Naive thymus-derived CD4-positive, alpha-beta T cell (primary cell): ENCODE results near the gene ATP6V1B1. TPM values are rescaled to one million over a fixed set of nuclear protein-coding genes. Genes with fewer than 3 reads are reported as not detected.

ENCODE experiments used
- ATAC-seq: fragments of 150-1000 bp; cut with Tn5 transposase; 2 replicates; pipeline ENCODE4 v1.10.0; 2021; ENCODE audit warnings: mild to moderate bottlenecking, moderate library complexity
- CTCF ChIA-PET: fragments of 350-600 bp; sonication (Branson Sonifier 250); formaldehyde crosslinking; loops from one replicate; lab custom pipeline; 2021; ENCODE audit warnings: antibody characterized with exemption; lab: Charles Lee
- POLR2A ChIA-PET: fragments of 350-600 bp; sonication (Branson Sonifier 250); formaldehyde crosslinking; loops from one replicate; lab custom pipeline; 2021; ENCODE audit warnings: antibody characterized with exemption, inconsistent platforms; lab: Charles Lee
- DNase-seq, 9 donors: peaks; one replicate each; pipeline versions ENCODE4 v3.0.0 to v3.0.0-alpha.2; 2020 to 2022; ENCODE audit warnings: mixed read lengths in 1 of 9
- H3K27ac ChIP-seq: one replicate; pipeline ENCODE4 v1.7.0; 2013; ENCODE audit warnings: mild to moderate bottlenecking, low read depth, low read length, moderate library complexity
- H3K27me3 ChIP-seq, 2 donors: one replicate each; pipeline ENCODE4 v1.7.0; 2013; ENCODE audit warnings: low read length in 2 of 2, mild to moderate bottlenecking in 2 of 2, moderate library complexity in 2 of 2; ENCODE audit not compliant: control insufficient read depth in 2 of 2, insufficient read depth in 2 of 2
- H3K36me3 ChIP-seq, 3 experiments: 1 replicate in 2 of 3; 2 replicates in 1 of 3; pipeline ENCODE4 v1.7.0; 2013; ENCODE audit warnings: low read length in 3 of 3, mild to moderate bottlenecking in 3 of 3, moderate library complexity in 1 of 3; ENCODE audit not compliant: insufficient read depth in 3 of 3, control insufficient read depth in 2 of 3
- H3K4me1 ChIP-seq, 2 donors: one replicate each; pipeline ENCODE4 v1.7.0; 2013; ENCODE audit warnings: low read length in 2 of 2, mild to moderate bottlenecking in 2 of 2, moderate library complexity in 1 of 2; ENCODE audit not compliant: control insufficient read depth in 2 of 2, insufficient read depth in 2 of 2
- H3K4me3 ChIP-seq: 2 replicates; pipeline ENCODE4 v1.7.0; 2013; ENCODE audit warnings: mild to moderate bottlenecking, low read length
- H3K9me3 ChIP-seq, 3 experiments: 1 replicate in 2 of 3; 2 replicates in 1 of 3; pipeline ENCODE4 v1.7.0; 2013; ENCODE audit warnings: low read length in 3 of 3; ENCODE audit not compliant: control insufficient read depth in 2 of 3
- H3K27ac Mint-ChIP-seq, 9 donors: one replicate each; pipeline ENCODE4 v1.8.0; 2020 to 2022; ENCODE audit warnings: mixed read lengths in 9 of 9, mild to moderate bottlenecking in 8 of 9, moderate library complexity in 5 of 9, inconsistent platforms in 2 of 9
- H3K27me3 Mint-ChIP-seq, 5 donors: one replicate each; pipeline ENCODE4 v1.8.0; 2021 to 2022; ENCODE audit warnings: mixed read lengths in 5 of 5, mild to moderate bottlenecking in 1 of 5
- H3K36me3 Mint-ChIP-seq, 5 donors: one replicate each; pipeline ENCODE4 v1.8.0; 2020 to 2022; ENCODE audit warnings: mixed read lengths in 5 of 5, mild to moderate bottlenecking in 3 of 5, inconsistent platforms in 1 of 5
- H3K4me1 Mint-ChIP-seq, 7 donors: one replicate each; pipeline ENCODE4 v1.8.0; 2020 to 2022; ENCODE audit warnings: mixed read lengths in 7 of 7, mild to moderate bottlenecking in 3 of 7, inconsistent platforms in 1 of 7
- H3K4me3 Mint-ChIP-seq, 10 donors: one replicate each; pipeline ENCODE4 v1.8.0; 2020 to 2022; ENCODE audit warnings: mild to moderate bottlenecking in 10 of 10, mixed read lengths in 10 of 10, moderate library complexity in 6 of 10, inconsistent platforms in 2 of 10
- H3K9me3 Mint-ChIP-seq, 11 donors: one replicate each; pipeline ENCODE4 v1.8.0; 2020 to 2022; ENCODE audit warnings: mixed read lengths in 11 of 11, mild to moderate bottlenecking in 4 of 11, inconsistent platforms in 1 of 11, moderate library complexity in 1 of 11
- intact Hi-C, 2 donors: fragments of 100-400 bp; cut with micrococcal nuclease; formaldehyde crosslinking; loops; one replicate each; pipeline ENCODE4 v1.15.1; 2023
- polyA plus RNA-seq, 2 donors: library from polyadenylated mRNA; unstranded; fragments of 300-500 nt; fragmentation: Illumina TruSeq; gene quantifications; one replicate each; pipeline ENCODE4 v1.2.3, GENCODE V29; 2021
- total RNA-seq, 6 experiments: library from RNA in 5 of 6; stranded (reverse) in 5 of 6; gene quantifications; 1 replicate in 5 of 6; 2 replicates in 1 of 6; pipeline ENCODE4 v1.2.3 and lab custom pipeline; 2021 to 2026

Gene ATP6V1B1
- total and polyA plus RNA-seq, 7 experiments from 2014 or later = not detected

- no peaks in the 10 kb centered on the region for H3K36me3 Mint-ChIP-seq
- no peaks in the 10 kb centered on the region for H3K4me1 Mint-ChIP-seq
- ATAC-seq (no peak), DNase-seq (no peak)
- no peak overlapping the region for H3K27ac Mint-ChIP-seq
- ChIA-PET CTCF (interaction anchor here (0.8 to 1.7 kb wide), 2 partner anchors 11 to 148 kb away, joined by 3 to 4 read pairs; partner anchors contain the start of gene FIGLA), POLR2A (no interaction called here)
- H3K4me3 ChIP-seq = no peak overlapping the region
- no peak overlapping the region for H3K27ac ChIP-seq
- intact Hi-C loops = no loop called here
- H3K4me3 Mint-ChIP-seq = no peak overlapping the region
- H3K36me3 ChIP-seq = no peaks in the 10 kb centered on the region
- peaks cover 10 to 16% (median 11%) of the 10 kb centered on the region in 5 donors for H3K27me3 Mint-ChIP-seq
- H3K9me3 Mint-ChIP-seq = no peaks in the 10 kb centered on the region
- H3K4me1 ChIP-seq = no peaks in the 10 kb centered on the region
- no peaks in the 10 kb centered on the region for H3K27me3 ChIP-seq
- no peaks in the 10 kb centered on the region for H3K9me3 ChIP-seq
Observed at GRCh38 chr2:70938586-70938950, 2.9 kb downstream of the ATP6V1B1 start.

GRCh38 chr2:70939001-70939838, 3.5 kb downstream of the ATP6V1B1 start:
- intact Hi-C loops = no loop called here
- DNase-seq = no peak
- ATAC-seq = no peak
- Mint-ChIP-seq H3K36me3 (no peaks in the 10 kb centered on the region), H3K9me3 (no peaks in the 10 kb centered on the region), H3K4me1 (no peaks in the 10 kb centered on the region), H3K27ac (no peak overlapping the region), H3K27me3 (peaks cover 10 to 16% (median 12%) of the 10 kb centered on the region in 5 donors), H3K4me3 (no peak overlapping the region)
- H3K9me3 ChIP-seq = no peaks in the 10 kb centered on the region
- CTCF ChIA-PET = interaction anchor here (0.8 kb wide), 1 partner anchor 149 kb away, joined by 3 read pairs; the partner anchor contains the start of gene FIGLA
- POLR2A ChIA-PET = no interaction called here
- H3K4me3 ChIP-seq = no peak overlapping the region
- no peaks in the 10 kb centered on the region for H3K27me3 ChIP-seq
- H3K4me1 ChIP-seq = no peaks in the 10 kb centered on the region
- H3K36me3 ChIP-seq = no peaks in the 10 kb centered on the region
- H3K27ac ChIP-seq = no peak overlapping the region

GRCh38 chr2:70939839-70940580, 4.3 kb downstream of the ATP6V1B1 start:
- Histone ChIP-seq H3K36me3 (no peaks in the 10 kb centered on the region), H3K27me3 (no peaks in the 10 kb centered on the region), H3K4me1 (no peaks in the 10 kb centered on the region), H3K9me3 (no peaks in the 10 kb centered on the region), H3K27ac (no peak overlapping the region), H3K4me3 (no peak overlapping the region)
- H3K27me3 Mint-ChIP-seq = peaks cover 8 to 16% (median 13%) of the 10 kb centered on the region in 5 donors
- H3K36me3 Mint-ChIP-seq = no peaks in the 10 kb centered on the region
- DNase-seq = no peak
- no peak overlapping the region for H3K4me3 Mint-ChIP-seq
- ChIA-PET CTCF (no interaction called here), POLR2A (no interaction called here)
- no peak overlapping the region for H3K27ac Mint-ChIP-seq
- no peaks in the 10 kb centered on the region for H3K9me3 Mint-ChIP-seq
- ATAC-seq = no peak
- intact Hi-C loops = loop anchor here in 1 of 2 donors (10.0 kb wide), 1 partner anchor 285 kb away; no protein-coding TSS in a partner anchor
- no peaks in the 10 kb centered on the region for H3K4me1 Mint-ChIP-seq

- POLR2A ChIA-PET = no interaction called here
- intact Hi-C loops = loop anchor here in 1 of 2 donors (10.0 kb wide), 1 partner anchor 286 kb away; no protein-coding TSS in a partner anchor
Observed at GRCh38 chr2:70941186-70941585, 5.5 kb downstream of the ATP6V1B1 start.

GRCh38 chr2:70941701-70942100, 6.0 kb downstream of the ATP6V1B1 start:
- intact Hi-C loops = loop anchor here in 1 of 2 donors (10.0 kb wide), 1 partner anchor 287 kb away; no protein-coding TSS in a partner anchor
- H3K27me3 ChIP-seq = no peaks in the 10 kb centered on the region
- no peak overlapping the region for H3K27ac Mint-ChIP-seq
- POLR2A ChIA-PET = interaction anchor here (0.7 kb wide), 1 partner anchor 22 kb away, joined by 3 read pairs; no protein-coding TSS in a partner anchor
- peaks cover 0 to 1% (median under 1%) of the 10 kb centered on the region in 7 donors for H3K4me1 Mint-ChIP-seq
- H3K9me3 ChIP-seq = no peaks in the 10 kb centered on the region
- H3K36me3 ChIP-seq = no peaks in the 10 kb centered on the region
- no peak overlapping the region for H3K27ac ChIP-seq
- CTCF ChIA-PET = no interaction called here
- DNase-seq (no peak), ATAC-seq (no peak)
- no peaks in the 10 kb centered on the region for H3K9me3 Mint-ChIP-seq
- H3K27me3 Mint-ChIP-seq = peaks cover 5 to 18% (median 11%) of the 10 kb centered on the region in 5 donors
- H3K4me3 ChIP-seq = no peak overlapping the region
- no peaks in the 10 kb centered on the region for H3K36me3 Mint-ChIP-seq
- no peak overlapping the region for H3K4me3 Mint-ChIP-seq
- H3K4me1 ChIP-seq = no peaks in the 10 kb centered on the region

More at GRCh38 chr2:70941186-70941585, 5.5 kb downstream of the ATP6V1B1 start:
- DNase-seq (no peak), ATAC-seq (no peak)
- Mint-ChIP-seq H3K27ac (no peak overlapping the region), H3K27me3 (peaks cover 4 to 17% (median 11%) of the 10 kb centered on the region in 5 donors), H3K9me3 (no peaks in the 10 kb centered on the region), H3K36me3 (no peaks in the 10 kb centered on the region), H3K4me1 (no peaks in the 10 kb centered on the region), H3K4me3 (no peak overlapping the region)
- no peaks in the 10 kb centered on the region for H3K4me1 ChIP-seq
- no peak overlapping the region for H3K4me3 ChIP-seq
- H3K36me3 ChIP-seq = no peaks in the 10 kb centered on the region
- CTCF ChIA-PET = interaction anchor here (0.7 kb wide), 1 partner anchor 23 kb away, joined by 7 read pairs; no protein-coding TSS in a partner anchor
- no peaks in the 10 kb centered on the region for H3K27me3 ChIP-seq
- no peaks in the 10 kb centered on the region for H3K9me3 ChIP-seq
- H3K27ac ChIP-seq = no peak overlapping the region

- CTCF ChIA-PET = interaction anchor here (0.6 to 1.6 kb wide), 4 partner anchors 11 to 614 kb away, joined by 3 to 6 read pairs (median 4); partner anchors contain the start of gene FIGLA
- H3K27me3 Mint-ChIP-seq = peaks cover 8 to 22% (median 11%) of the 10 kb centered on the region in 5 donors
Observed at GRCh38 chr2:70942396-70943204, 6.9 kb downstream of the ATP6V1B1 start.

More at GRCh38 chr2:70942396-70943204, 6.9 kb downstream of the ATP6V1B1 start:
- no peak overlapping the region for H3K4me3 ChIP-seq
- no peak overlapping the region for H3K4me3 Mint-ChIP-seq
- H3K27ac Mint-ChIP-seq = no peak overlapping the region
- no peaks in the 10 kb centered on the region for H3K36me3 ChIP-seq
- H3K36me3 Mint-ChIP-seq = no peaks in the 10 kb centered on the region
- H3K9me3 ChIP-seq = no peaks in the 10 kb centered on the region
- ATAC-seq = no peak
- no peaks in the 10 kb centered on the region for H3K27me3 ChIP-seq
- POLR2A ChIA-PET = interaction anchor here (0.7 kb wide), 1 partner anchor 23 kb away, joined by 3 read pairs; no protein-coding TSS in a partner anchor
- no peak overlapping the region for H3K27ac ChIP-seq
- intact Hi-C loops = loop anchor here in 1 of 2 donors (10.0 kb wide), 1 partner anchor 288 kb away; no protein-coding TSS in a partner anchor
- DNase-seq = no peak
- no peaks in the 10 kb centered on the region for H3K9me3 Mint-ChIP-seq
- no peaks in the 10 kb centered on the region for H3K4me1 ChIP-seq
- peaks cover 0 to 8% (median 5%) of the 10 kb centered on the region in 7 donors for H3K4me1 Mint-ChIP-seq
